Measurements from ENCODE around the gene NUAK1.
"Not testable (repeated sequence)": the region's sequence is repeated elsewhere in the genome, so short reads cannot be mapped to it uniquely, and the experiment has no call there.

The NUAK1 gene

GRCh38 chr12:106031761-106032622, 106.8 kb downstream of the NUAK1 start:
- DNase-seq (ENCODE audit: low read depth) = no peak

GRCh38 chr12:106030210-106031071, 108.3 kb downstream of the NUAK1 start:
- no peak for DNase-seq (ENCODE audit: low read depth)

GRCh38 chr12:106029532-106029931, 109.2 kb downstream of the NUAK1 start:
- DNase-seq (ENCODE audit: low read depth) = no peak

- DNase-seq (ENCODE audit: low read depth) = no peak
These were observed 110.8 kb downstream of the NUAK1 start for GRCh38 chr12:106027911-106028310.

GRCh38 chr12:106027286-106027685, 111.5 kb downstream of the NUAK1 start:
- DNase-seq (ENCODE audit: low read depth) = no peak

- DNase-seq (ENCODE audit: low read depth) = no peak
These were observed 113.6 kb downstream of the NUAK1 start for GRCh38 chr12:106025129-106025528.

- DNase-seq (ENCODE audit: low read depth) = no peak
These were observed 115.7 kb downstream of the NUAK1 start for GRCh38 chr12:106023039-106023438.

GRCh38 chr12:106022568-106023012, 116.2 kb downstream of the NUAK1 start:
- no peak for DNase-seq (ENCODE audit: low read depth)

GRCh38 chr12:106021516-106021915, 117.2 kb downstream of the NUAK1 start:
- no peak for DNase-seq (ENCODE audit: low read depth)

- DNase-seq (ENCODE audit: low read depth) = no peak
These were observed 118.0 kb downstream of the NUAK1 start for GRCh38 chr12:106020736-106021135.

- no peak for DNase-seq (ENCODE audit: low read depth)
These were observed 119.6 kb downstream of the NUAK1 start for GRCh38 chr12:106019144-106019543.

- no peak for DNase-seq (ENCODE audit: low read depth)
These were observed 120.5 kb downstream of the NUAK1 start for GRCh38 chr12:106018286-106018685.

- DNase-seq (ENCODE audit: low read depth) = not testable (repeated sequence)
These were observed 122.0 kb downstream of the NUAK1 start for GRCh38 chr12:106016601-106017278.

- no peak for DNase-seq (ENCODE audit: low read depth)
These were observed 123.1 kb downstream of the NUAK1 start for GRCh38 chr12:106015646-106016045.

- no peak for DNase-seq (ENCODE audit: low read depth)
These were observed 124.8 kb downstream of the NUAK1 start for GRCh38 chr12:106013941-106014340.
